T1000 (cell line): Measurements from ENCODE around the gene PARD3.

Experiments used
- DNase-seq: peaks from one replicate; lab custom pipeline; 2025; ENCODE audit warnings: mixed read lengths; lab: John Stamatoyannopoulos, UW

Gene PARD3

GRCh38 chr10:34184939-34185386 is 630.1 kb downstream of the PARD3 start:
- no peak for DNase-seq

- no peak for DNase-seq
Observed at GRCh38 chr10:34184397-34184796, 630.7 kb downstream of the PARD3 start.

DNA sequence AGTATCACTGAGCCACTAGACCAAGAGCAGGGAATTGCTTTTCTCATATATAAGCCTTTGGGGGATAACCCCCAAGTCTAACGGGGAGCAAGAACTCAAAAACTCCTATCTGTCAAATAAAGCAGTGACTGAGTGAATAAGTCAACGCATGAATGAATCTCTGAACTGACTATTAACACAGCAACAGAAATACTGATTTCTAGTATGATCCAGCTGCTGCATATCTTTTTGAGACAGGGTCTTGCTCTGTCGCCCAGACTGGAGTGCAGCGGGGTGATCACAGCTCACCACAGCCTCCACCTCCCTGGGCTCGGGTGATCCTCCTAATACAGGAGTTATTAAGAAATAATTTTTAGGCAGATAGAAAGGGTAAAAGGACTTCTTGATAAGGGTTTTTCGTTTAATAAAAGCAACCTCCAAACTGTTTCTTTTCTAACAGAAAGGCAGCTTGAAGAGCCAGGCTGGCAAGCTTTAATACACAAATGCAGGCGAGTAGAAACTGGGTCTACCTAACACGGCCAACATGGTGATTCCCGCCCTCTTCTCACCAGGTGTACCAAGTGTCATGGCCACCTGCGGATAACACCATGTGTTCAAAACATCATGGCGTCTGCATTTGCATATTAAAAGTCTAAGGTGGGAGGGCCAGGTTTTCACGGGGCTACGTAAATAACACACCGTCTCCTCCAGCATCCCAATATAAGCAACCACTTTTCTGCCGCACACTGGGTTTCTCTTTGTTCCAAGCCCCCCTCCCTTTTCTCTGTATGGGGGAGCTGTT is 631.9 kb downstream of the PARD3 start:
- DNase-seq: no peak

GRCh38 chr10:34181553-34182300 is 633.4 kb downstream of the PARD3 start:
- no peak for DNase-seq

GRCh38 chr10:34180749-34181148 is 634.3 kb downstream of the PARD3 start:
- DNase-seq: no peak

DNA sequence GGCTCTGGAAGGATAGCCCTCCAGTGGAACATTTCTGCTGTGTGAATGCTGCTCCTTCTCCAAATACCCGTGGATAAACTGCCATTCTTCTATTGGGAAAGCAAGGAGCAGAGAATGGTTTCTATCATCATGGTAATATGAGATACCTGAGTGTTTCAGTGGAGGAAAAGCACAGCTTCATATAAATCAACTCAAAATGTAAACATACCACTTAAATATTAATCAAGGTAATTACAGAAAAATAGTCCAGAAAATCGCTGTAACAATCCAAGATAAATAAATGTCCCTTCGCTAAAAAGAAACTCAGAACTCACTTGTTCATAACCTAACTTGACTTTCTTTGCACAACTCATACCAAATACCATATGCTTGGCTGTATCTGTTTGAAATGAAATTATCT is 635.8 kb downstream of the PARD3 start:
- DNase-seq: no peak

- DNase-seq: no peak
Observed at GRCh38 chr10:34178756-34179155, 636.3 kb downstream of the PARD3 start.

DNA sequence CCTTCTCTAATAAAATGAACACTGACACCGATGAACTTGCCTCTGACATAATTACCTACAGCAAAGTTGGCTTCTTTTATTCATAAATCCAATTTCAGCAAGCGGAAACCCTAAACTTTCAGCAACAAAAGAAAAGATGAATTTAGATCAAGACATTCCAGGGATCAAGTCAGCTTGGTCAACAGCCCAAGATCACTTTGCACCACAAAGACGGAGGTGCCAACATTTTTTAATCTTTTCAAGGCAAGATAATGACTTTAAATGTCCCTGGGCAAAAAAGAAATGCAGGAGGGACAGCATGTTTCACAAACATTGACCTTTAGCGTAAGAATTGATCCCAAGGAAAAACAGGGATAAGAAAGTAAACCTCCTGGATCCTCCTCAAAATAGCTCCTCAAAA is 636.9 kb downstream of the PARD3 start:
- no peak for DNase-seq

GRCh38 chr10:34177445-34177844 is 637.7 kb downstream of the PARD3 start:
- no peak for DNase-seq

GRCh38 chr10:34176351-34176750 is 638.7 kb downstream of the PARD3 start:
- no peak for DNase-seq

- no peak for DNase-seq
Observed at GRCh38 chr10:34175121-34175520, 640.0 kb downstream of the PARD3 start.

DNA sequence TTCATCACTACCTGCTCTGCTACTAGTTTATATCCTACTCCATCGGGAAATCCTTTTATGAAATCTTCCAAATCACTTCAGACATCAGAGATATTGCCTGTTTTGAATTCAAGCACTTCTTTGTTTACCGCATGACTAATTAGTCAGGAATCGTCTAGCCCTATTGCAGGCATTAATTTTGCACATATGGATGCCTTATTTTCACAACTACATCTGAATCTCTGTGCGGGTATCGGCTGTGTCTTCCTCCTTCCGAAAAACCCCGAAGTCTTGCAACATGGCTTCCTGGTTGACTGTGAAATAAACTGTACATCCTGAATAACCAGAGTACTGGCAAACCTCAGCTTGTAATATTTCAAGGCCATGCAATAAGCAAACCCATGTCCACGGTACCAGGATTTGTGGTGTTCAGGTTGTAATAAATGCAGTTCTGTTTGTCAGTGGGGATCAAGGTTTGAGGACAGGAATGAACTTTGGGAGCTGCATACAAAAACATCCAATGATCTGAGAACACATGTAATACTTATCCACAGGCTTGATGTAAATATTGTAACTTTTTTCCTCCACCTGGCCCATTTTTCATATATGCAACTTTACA is 642.1 kb downstream of the PARD3 start:
- no peak for DNase-seq

GRCh38 chr10:34171957-34172527 is 643.1 kb downstream of the PARD3 start:
- DNase-seq: no peak

GRCh38 chr10:34169677-34170076 is 645.4 kb downstream of the PARD3 start:
- DNase-seq: no peak

DNA sequence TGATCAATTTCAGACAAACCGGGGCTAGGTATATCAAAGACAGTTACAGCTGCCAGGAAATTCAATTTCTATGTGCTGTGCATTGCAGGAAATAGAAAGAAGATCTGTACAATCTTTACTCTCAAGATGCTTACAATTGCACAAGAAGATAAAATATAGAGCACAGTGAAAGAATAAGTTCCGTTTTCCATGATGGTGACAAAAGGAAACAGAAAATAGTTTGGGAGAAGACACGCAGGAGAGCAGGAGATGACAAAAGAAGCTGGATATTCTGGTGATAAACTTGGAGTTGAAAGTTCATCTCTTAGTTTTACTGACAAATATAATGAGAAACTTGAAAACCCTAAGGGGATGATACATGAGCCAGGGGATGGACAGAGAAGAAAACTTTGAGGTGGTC is 646.0 kb downstream of the PARD3 start:
- DNase-seq: no peak

GRCh38 chr10:34168439-34168838 is 646.7 kb downstream of the PARD3 start:
- no peak for DNase-seq

DNA sequence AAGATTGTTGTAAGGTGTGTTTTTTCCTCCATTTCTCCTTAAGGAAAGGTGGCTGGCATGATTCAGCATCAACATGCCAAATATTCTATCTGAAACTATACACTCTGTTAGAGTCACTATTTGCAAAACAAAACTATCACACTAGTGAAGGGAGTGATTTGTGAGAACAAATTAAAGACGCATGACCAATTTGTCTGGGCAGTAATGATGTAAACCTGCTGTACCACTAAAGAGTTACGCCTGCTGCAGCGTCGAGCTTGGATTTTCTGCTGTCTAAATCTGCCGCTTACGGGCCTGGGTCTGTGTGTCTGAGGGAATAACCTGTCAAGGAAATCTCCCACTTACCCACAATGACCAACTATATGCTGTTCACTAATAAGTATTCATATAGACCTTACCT is 648.3 kb downstream of the PARD3 start:
- DNase-seq: no peak

- DNase-seq: no peak
Observed at GRCh38 chr10:34166354-34166753, 648.7 kb downstream of the PARD3 start.

GRCh38 chr10:34164029-34164428 is 651.1 kb downstream of the PARD3 start:
- no peak for DNase-seq

- DNase-seq: no peak
Observed at GRCh38 chr10:34163075-34163905, 651.8 kb downstream of the PARD3 start.

GRCh38 chr10:34161777-34162370 is 653.2 kb downstream of the PARD3 start:
- no peak for DNase-seq
